Measurements from ENCODE around the gene CHN1. TPM values are rescaled to one million over a fixed set of nuclear protein-coding genes. Genes with fewer than 3 reads are reported as not detected.

The CHN1 gene
- total and polyA plus RNA-seq, 12 donors = 7.6 to 40.0 (median 21.8) TPM

- Histone ChIP-seq H3K9me3 (replicated peaks in 1 of 3) (no peaks in the 10 kb centered on the region), H3K27ac (no peak overlapping the region), H3K4me1 (replicated peaks in 1 of 2) (peaks cover 0 to 33% of the 10 kb centered on the region in 2 donors), H3K27me3 (no peaks in the 10 kb centered on the region), H3K36me3 (replicated peaks in 1 of 2) (no peaks in the 10 kb centered on the region), H3K4me3 (no peak overlapping the region)
- no peak for DNase-seq
- no peak for TF ChIP-seq POLR2A (IDR thresholded peaks at IDR 0.05)
- no peak for TF ChIP-seq CTCF (IDR thresholded peaks at IDR 0.05)
- intact Hi-C loops (cut with DNase I) = no loop called here
- 87 to 95% (median 93%) methylated on average over 3 of the region's 3 CpGs for WGBS, 4 donors
These were observed 39.6 kb downstream of the CHN1 start for GRCh38 chr2:174965551-174965950.

GRCh38 chr2:174964404-174964803 is 40.8 kb downstream of the CHN1 start:
- Histone ChIP-seq H3K27me3 (no peaks in the 10 kb centered on the region), H3K27ac (no peak overlapping the region), H3K9me3 (replicated peaks in 1 of 3) (no peaks in the 10 kb centered on the region), H3K4me1 (replicated peaks in 1 of 2) (peaks cover 5 to 41% of the 10 kb centered on the region in 2 donors), H3K4me3 (no peak overlapping the region), H3K36me3 (replicated peaks in 1 of 2) (no peaks in the 10 kb centered on the region)
- DNase-seq = no peak
- TF ChIP-seq POLR2A (IDR thresholded peaks at IDR 0.05) (no peak), CTCF (IDR thresholded peaks at IDR 0.05) (no peak)
- intact Hi-C loops (cut with DNase I) = no loop called here
- 95 to 98% (median 97%) methylated on average over 2 of the region's 2 CpGs for WGBS, 4 donors

- Histone ChIP-seq H3K9me3 (replicated peaks in 1 of 3) (no peaks in the 10 kb centered on the region), H3K27me3 (no peaks in the 10 kb centered on the region), H3K4me3 (no peak overlapping the region), H3K27ac (no peak overlapping the region), H3K4me1 (replicated peaks in 1 of 2) (peaks cover 5 to 42% of the 10 kb centered on the region in 2 donors), H3K36me3 (replicated peaks in 1 of 2) (no peaks in the 10 kb centered on the region)
- intact Hi-C loops (cut with DNase I) = no loop called here
- WGBS, 4 donors = 92 to 94% (median 93%) methylated on average over 7 of the region's 7 CpGs
- TF ChIP-seq POLR2A (IDR thresholded peaks at IDR 0.05) (no peak), CTCF (IDR thresholded peaks at IDR 0.05) (no peak)
- DNase-seq = no peak
These were observed 41.5 kb downstream of the CHN1 start for GRCh38 chr2:174963437-174964400.

GRCh38 chr2:174959787-174960186 is 45.4 kb downstream of the CHN1 start:
- DNase-seq = peak in 5 of 7 donors; percentile 12 to 50 (median 34)
- WGBS, 4 donors = 29 to 41% (median 35%) methylated on average over 2 of the region's 2 CpGs
- H3K27ac ChIP-seq = peak overlapping the region in 2 of 5 donors; percentile 8 to 25
- no peak overlapping the region for H3K4me3 ChIP-seq
- H3K27me3 ChIP-seq = no peaks in the 10 kb centered on the region
- H3K36me3 ChIP-seq (replicated peaks in 1 of 2) = no peaks in the 10 kb centered on the region
- TF ChIP-seq POLR2A (IDR thresholded peaks at IDR 0.05) = no peak
- TF ChIP-seq CTCF (IDR thresholded peaks at IDR 0.05) = no peak
- intact Hi-C loops (cut with DNase I) = no loop called here
- H3K4me1 ChIP-seq (replicated peaks in 1 of 2) = peaks cover 5 to 9% of the 10 kb centered on the region in 2 donors
- no peaks in the 10 kb centered on the region for H3K9me3 ChIP-seq (replicated peaks in 1 of 3)
